ENCODE results near the gene CCDC92. TPM values are rescaled to one million over a fixed set of nuclear protein-coding genes. Genes with fewer than 3 reads are reported as not detected.

CCDC92 gene
- polyA plus RNA-seq, 1 donor = 36.2 TPM

GRCh38 chr12:123898673-123899072 lies 74.0 kb downstream of the CCDC92 start:
- H3K27ac ChIP-seq (ENCODE audit: low read length) = no peak overlapping the region
- DNase-seq = no peak
- no peaks in the 10 kb centered on the region for H3K9me3 ChIP-seq (ENCODE audit: control insufficient read depth, low read depth, low read length)
- no peaks in the 10 kb centered on the region for H3K36me3 ChIP-seq (ENCODE audit: control insufficient read depth, insufficient read depth, low read length)
- H3K4me3 ChIP-seq (ENCODE audit: low read length) = no peak overlapping the region
- no peaks in the 10 kb centered on the region for H3K27me3 ChIP-seq (ENCODE audit: control insufficient read depth, insufficient read depth, low read length)
- WGBS (ENCODE audit: insufficient coverage, low lambda C conversion rate) = no CpG with 5 or more reads among the region's 18 CpGs
- no peaks in the 10 kb centered on the region for H3K4me1 ChIP-seq (ENCODE audit: control insufficient read depth, insufficient read depth, low read length)

DNA sequence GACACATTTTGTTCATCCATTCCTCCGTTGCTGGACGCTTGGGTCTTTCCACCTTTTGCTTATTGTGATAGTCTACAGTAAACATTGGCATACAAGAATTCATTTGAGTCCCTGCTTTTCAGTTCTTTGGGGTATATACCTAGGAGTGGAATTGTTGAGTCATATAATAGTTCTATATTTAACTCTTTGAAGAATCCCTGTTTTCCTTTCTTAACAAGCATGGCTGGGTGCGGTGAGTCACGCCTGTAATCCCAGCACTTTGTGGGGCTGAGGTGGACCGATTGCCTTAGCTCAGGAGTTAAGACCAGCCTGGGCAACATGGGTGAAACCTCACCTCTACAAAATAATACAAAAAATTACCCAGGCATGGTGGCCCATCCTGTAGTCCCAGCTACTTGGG lies 75.4 kb downstream of the CCDC92 start:
- Histone ChIP-seq H3K4me3 (ENCODE audit: low read length) (no peak overlapping the region), H3K9me3 (ENCODE audit: control insufficient read depth, low read depth, low read length) (no peaks in the 10 kb centered on the region), H3K36me3 (ENCODE audit: control insufficient read depth, insufficient read depth, low read length) (no peaks in the 10 kb centered on the region), H3K27ac (ENCODE audit: low read length) (no peak overlapping the region), H3K4me1 (ENCODE audit: control insufficient read depth, insufficient read depth, low read length) (no peaks in the 10 kb centered on the region), H3K27me3 (ENCODE audit: control insufficient read depth, insufficient read depth, low read length) (no peaks in the 10 kb centered on the region)
- WGBS (ENCODE audit: insufficient coverage, low lambda C conversion rate) = 86% methylated on average over 2 of the region's 5 CpGs
- no peak for DNase-seq

GRCh38 chr12:123896767-123897166 lies 75.9 kb downstream of the CCDC92 start:
- Histone ChIP-seq H3K27ac (ENCODE audit: low read length) (no peak overlapping the region), H3K27me3 (ENCODE audit: control insufficient read depth, insufficient read depth, low read length) (peaks cover 2% of the 10 kb centered on the region), H3K4me1 (ENCODE audit: control insufficient read depth, insufficient read depth, low read length) (no peaks in the 10 kb centered on the region), H3K9me3 (ENCODE audit: control insufficient read depth, low read depth, low read length) (no peaks in the 10 kb centered on the region), H3K36me3 (ENCODE audit: control insufficient read depth, insufficient read depth, low read length) (no peaks in the 10 kb centered on the region), H3K4me3 (ENCODE audit: low read length) (no peak overlapping the region)
- WGBS (ENCODE audit: insufficient coverage, low lambda C conversion rate) = 100% methylated on average over 1 of the region's 8 CpGs
- no peak for DNase-seq

DNA sequence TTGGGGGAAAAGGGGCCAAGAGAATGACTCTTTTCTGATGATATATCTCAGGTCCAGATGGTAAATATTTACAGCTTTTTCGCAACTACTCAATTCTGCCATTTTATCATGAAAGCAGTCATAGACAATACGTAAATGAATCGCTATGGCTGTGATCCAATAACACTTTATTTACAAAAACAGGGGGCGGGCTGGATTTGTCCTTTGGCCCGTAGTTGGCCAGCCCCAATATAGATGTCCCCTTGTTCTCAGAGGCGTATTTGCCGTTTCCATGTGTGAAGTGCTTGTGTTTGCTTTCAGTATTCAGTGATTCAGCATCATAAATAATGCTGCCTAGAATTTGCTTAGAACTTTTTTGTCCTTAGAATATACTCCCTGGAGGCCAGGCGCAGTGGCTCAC lies 77.2 kb downstream of the CCDC92 start:
- H3K27ac ChIP-seq (ENCODE audit: low read length) = no peak overlapping the region
- H3K4me1 ChIP-seq (ENCODE audit: control insufficient read depth, insufficient read depth, low read length) = no peaks in the 10 kb centered on the region
- peaks cover 4% of the 10 kb centered on the region for H3K27me3 ChIP-seq (ENCODE audit: control insufficient read depth, insufficient read depth, low read length)
- H3K36me3 ChIP-seq (ENCODE audit: control insufficient read depth, insufficient read depth, low read length) = no peaks in the 10 kb centered on the region
- no peak overlapping the region for H3K4me3 ChIP-seq (ENCODE audit: low read length)
- no peak for DNase-seq
- WGBS (ENCODE audit: insufficient coverage, low lambda C conversion rate) = no CpG with 5 or more reads among the region's 8 CpGs
- no peaks in the 10 kb centered on the region for H3K9me3 ChIP-seq (ENCODE audit: control insufficient read depth, low read depth, low read length)

GRCh38 chr12:123894823-123895345 lies 77.7 kb downstream of the CCDC92 start:
- no peaks in the 10 kb centered on the region for H3K36me3 ChIP-seq (ENCODE audit: control insufficient read depth, insufficient read depth, low read length)
- no peak overlapping the region for H3K4me3 ChIP-seq (ENCODE audit: low read length)
- DNase-seq = no peak
- H3K27me3 ChIP-seq (ENCODE audit: control insufficient read depth, insufficient read depth, low read length) = peaks cover 6% of the 10 kb centered on the region
- no peaks in the 10 kb centered on the region for H3K9me3 ChIP-seq (ENCODE audit: control insufficient read depth, low read depth, low read length)
- 92% methylated on average over 2 of the region's 4 CpGs for WGBS (ENCODE audit: insufficient coverage, low lambda C conversion rate)
- H3K27ac ChIP-seq (ENCODE audit: low read length) = no peak overlapping the region
- H3K4me1 ChIP-seq (ENCODE audit: control insufficient read depth, insufficient read depth, low read length) = no peaks in the 10 kb centered on the region

- H3K27ac ChIP-seq (ENCODE audit: low read length) = no peak overlapping the region
- WGBS (ENCODE audit: insufficient coverage, low lambda C conversion rate) = no CpG with 5 or more reads among the region's 9 CpGs
- H3K4me1 ChIP-seq (ENCODE audit: control insufficient read depth, insufficient read depth, low read length) = no peaks in the 10 kb centered on the region
- H3K9me3 ChIP-seq (ENCODE audit: control insufficient read depth, low read depth, low read length) = no peaks in the 10 kb centered on the region
- H3K4me3 ChIP-seq (ENCODE audit: low read length) = no peak overlapping the region
- no peak for DNase-seq
- H3K36me3 ChIP-seq (ENCODE audit: control insufficient read depth, insufficient read depth, low read length) = no peaks in the 10 kb centered on the region
- peaks cover 11% of the 10 kb centered on the region for H3K27me3 ChIP-seq (ENCODE audit: control insufficient read depth, insufficient read depth, low read length)
Observed at GRCh38 chr12:123893276-123893675, 79.4 kb downstream of the CCDC92 start.

DNA sequence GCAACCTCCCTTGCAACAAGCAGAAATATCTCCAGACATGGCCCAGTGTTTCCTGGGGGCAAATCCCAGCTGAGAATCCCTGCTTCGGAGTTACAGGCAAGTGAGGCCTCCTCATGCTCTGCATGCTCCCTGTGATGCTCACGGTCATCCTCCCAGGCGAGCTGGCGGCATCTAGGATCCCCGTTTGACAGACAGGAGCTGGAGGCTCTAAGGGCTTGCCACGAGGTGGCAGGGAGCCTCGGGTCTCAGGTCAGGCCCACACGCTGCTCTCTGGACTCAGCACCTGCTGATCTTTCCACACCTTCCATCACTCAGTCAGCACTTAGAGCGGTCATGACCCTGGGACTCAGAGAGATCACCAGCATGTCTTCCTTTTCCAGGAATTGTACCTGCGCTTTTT lies 79.8 kb downstream of the CCDC92 start:
- no peak for DNase-seq
- no CpG with 5 or more reads among the region's 10 CpGs for WGBS (ENCODE audit: insufficient coverage, low lambda C conversion rate)
- Histone ChIP-seq H3K4me3 (ENCODE audit: low read length) (no peak overlapping the region), H3K9me3 (ENCODE audit: control insufficient read depth, low read depth, low read length) (no peaks in the 10 kb centered on the region), H3K36me3 (ENCODE audit: control insufficient read depth, insufficient read depth, low read length) (no peaks in the 10 kb centered on the region), H3K27me3 (ENCODE audit: control insufficient read depth, insufficient read depth, low read length) (peaks cover 11% of the 10 kb centered on the region), H3K27ac (ENCODE audit: low read length) (no peak overlapping the region), H3K4me1 (ENCODE audit: control insufficient read depth, insufficient read depth, low read length) (no peaks in the 10 kb centered on the region)

- DNase-seq = no peak
- no peaks in the 10 kb centered on the region for H3K36me3 ChIP-seq (ENCODE audit: control insufficient read depth, insufficient read depth, low read length)
- H3K4me3 ChIP-seq (ENCODE audit: low read length) = no peak overlapping the region
- H3K9me3 ChIP-seq (ENCODE audit: control insufficient read depth, low read depth, low read length) = no peaks in the 10 kb centered on the region
- no CpG with 5 or more reads among the region's 9 CpGs for WGBS (ENCODE audit: insufficient coverage, low lambda C conversion rate)
- peaks cover 11% of the 10 kb centered on the region for H3K27me3 ChIP-seq (ENCODE audit: control insufficient read depth, insufficient read depth, low read length)
- no peak overlapping the region for H3K27ac ChIP-seq (ENCODE audit: low read length)
- H3K4me1 ChIP-seq (ENCODE audit: control insufficient read depth, insufficient read depth, low read length) = no peaks in the 10 kb centered on the region
Observed at GRCh38 chr12:123892180-123892559, 80.5 kb downstream of the CCDC92 start.

DNA sequence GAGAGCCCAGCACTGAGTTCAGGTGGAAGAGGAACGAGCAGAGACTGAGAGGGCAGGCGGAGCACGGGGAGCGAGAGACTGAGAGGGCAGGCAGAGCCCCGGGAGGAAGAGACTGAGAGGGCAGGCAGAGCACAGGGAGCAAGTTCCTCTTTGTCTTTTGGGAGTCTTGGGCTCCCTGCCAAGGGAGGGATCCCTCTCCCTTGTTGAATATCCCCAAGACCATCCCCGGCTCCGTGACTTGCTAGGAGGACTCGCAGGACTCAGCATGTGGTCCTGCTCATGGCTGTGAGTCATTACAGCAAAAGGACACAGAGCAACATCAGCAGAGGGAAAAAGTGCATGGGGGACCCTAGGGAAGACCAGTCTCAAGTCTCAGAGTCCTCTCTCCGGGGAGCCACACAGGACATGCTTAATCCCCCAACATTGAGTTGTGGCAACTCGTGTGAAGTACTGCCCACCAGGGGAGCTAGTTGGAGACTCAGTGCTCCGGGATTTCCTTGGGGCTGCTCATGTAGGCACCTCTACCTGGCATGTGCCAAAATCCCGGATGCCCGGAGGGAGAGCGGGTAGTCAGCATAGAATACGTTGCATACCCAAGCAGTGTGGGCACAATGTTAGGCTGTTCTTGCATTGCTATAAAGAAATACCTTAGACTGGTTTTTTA lies 81.0 kb downstream of the CCDC92 start:
- Histone ChIP-seq H3K9me3 (ENCODE audit: control insufficient read depth, low read depth, low read length) (no peaks in the 10 kb centered on the region), H3K27me3 (ENCODE audit: control insufficient read depth, insufficient read depth, low read length) (peaks cover 11% of the 10 kb centered on the region), H3K4me3 (ENCODE audit: low read length) (no peak overlapping the region), H3K4me1 (ENCODE audit: control insufficient read depth, insufficient read depth, low read length) (no peaks in the 10 kb centered on the region), H3K27ac (ENCODE audit: low read length) (no peak overlapping the region), H3K36me3 (ENCODE audit: control insufficient read depth, insufficient read depth, low read length) (no peaks in the 10 kb centered on the region)
- WGBS (ENCODE audit: insufficient coverage, low lambda C conversion rate) = 50% methylated on average over 1 of the region's 15 CpGs
- DNase-seq = no peak

DNA sequence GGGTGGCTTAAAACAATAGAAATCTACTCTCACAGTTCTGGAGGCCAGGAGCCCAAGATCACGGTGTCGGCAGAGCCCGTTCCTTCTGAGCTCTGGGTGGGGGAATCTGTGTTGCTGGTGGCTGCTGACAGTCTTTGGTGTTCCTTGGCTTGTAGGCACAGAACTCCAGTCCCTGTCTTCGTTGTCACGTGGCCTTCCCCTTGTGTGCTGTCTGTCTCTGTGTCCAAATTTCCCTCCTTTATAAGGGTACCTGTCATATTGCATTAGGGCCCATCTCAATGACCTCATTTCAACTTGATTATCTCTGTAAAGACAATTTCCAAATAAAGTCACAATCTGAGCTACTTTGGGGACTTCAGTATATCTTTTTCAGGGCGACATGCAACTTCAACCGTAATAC lies 81.6 kb downstream of the CCDC92 start:
- H3K27ac ChIP-seq (ENCODE audit: low read length) = no peak overlapping the region
- no peaks in the 10 kb centered on the region for H3K36me3 ChIP-seq (ENCODE audit: control insufficient read depth, insufficient read depth, low read length)
- H3K4me3 ChIP-seq (ENCODE audit: low read length) = no peak overlapping the region
- peaks cover 11% of the 10 kb centered on the region for H3K27me3 ChIP-seq (ENCODE audit: control insufficient read depth, insufficient read depth, low read length)
- H3K4me1 ChIP-seq (ENCODE audit: control insufficient read depth, insufficient read depth, low read length) = no peaks in the 10 kb centered on the region
- no peaks in the 10 kb centered on the region for H3K9me3 ChIP-seq (ENCODE audit: control insufficient read depth, low read depth, low read length)
- WGBS (ENCODE audit: insufficient coverage, low lambda C conversion rate) = no CpG with 5 or more reads among the region's 7 CpGs
- DNase-seq = no peak

DNA sequence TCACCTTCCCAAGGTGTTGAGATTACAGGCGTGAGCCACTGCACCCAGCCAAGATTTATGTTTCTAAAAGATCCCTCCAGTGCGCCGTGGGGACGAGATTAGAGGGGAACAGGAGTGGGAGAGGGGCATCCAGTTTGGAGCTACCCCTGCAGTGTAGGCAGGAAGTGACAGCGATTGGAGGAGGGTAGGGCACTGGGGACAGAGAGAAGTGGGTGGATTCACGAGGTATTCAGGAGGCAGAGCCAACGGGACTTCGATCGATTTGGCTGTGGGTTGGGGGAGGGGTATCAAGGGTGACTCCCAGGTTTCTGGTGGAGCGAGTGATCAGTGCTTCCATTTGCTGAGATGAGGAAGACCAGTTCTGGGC lies 82.1 kb downstream of the CCDC92 start:
- H3K4me3 ChIP-seq (ENCODE audit: low read length) = no peak overlapping the region
- H3K27ac ChIP-seq (ENCODE audit: low read length) = no peak overlapping the region
- no peak for DNase-seq
- H3K9me3 ChIP-seq (ENCODE audit: control insufficient read depth, low read depth, low read length) = no peaks in the 10 kb centered on the region
- H3K27me3 ChIP-seq (ENCODE audit: control insufficient read depth, insufficient read depth, low read length) = peaks cover 11% of the 10 kb centered on the region
- no peaks in the 10 kb centered on the region for H3K4me1 ChIP-seq (ENCODE audit: control insufficient read depth, insufficient read depth, low read length)
- H3K36me3 ChIP-seq (ENCODE audit: control insufficient read depth, insufficient read depth, low read length) = no peaks in the 10 kb centered on the region
- no CpG with 5 or more reads among the region's 10 CpGs for WGBS (ENCODE audit: insufficient coverage, low lambda C conversion rate)
